ENCODE measurements around the gene EREG. TPM values are rescaled to one million over a fixed set of nuclear protein-coding genes. Genes with fewer than 3 reads are reported as not detected.

The EREG gene
- polyA plus RNA-seq, 1 of the 3 experiments (the other 2 are of a cell fraction): not detected

DNA sequence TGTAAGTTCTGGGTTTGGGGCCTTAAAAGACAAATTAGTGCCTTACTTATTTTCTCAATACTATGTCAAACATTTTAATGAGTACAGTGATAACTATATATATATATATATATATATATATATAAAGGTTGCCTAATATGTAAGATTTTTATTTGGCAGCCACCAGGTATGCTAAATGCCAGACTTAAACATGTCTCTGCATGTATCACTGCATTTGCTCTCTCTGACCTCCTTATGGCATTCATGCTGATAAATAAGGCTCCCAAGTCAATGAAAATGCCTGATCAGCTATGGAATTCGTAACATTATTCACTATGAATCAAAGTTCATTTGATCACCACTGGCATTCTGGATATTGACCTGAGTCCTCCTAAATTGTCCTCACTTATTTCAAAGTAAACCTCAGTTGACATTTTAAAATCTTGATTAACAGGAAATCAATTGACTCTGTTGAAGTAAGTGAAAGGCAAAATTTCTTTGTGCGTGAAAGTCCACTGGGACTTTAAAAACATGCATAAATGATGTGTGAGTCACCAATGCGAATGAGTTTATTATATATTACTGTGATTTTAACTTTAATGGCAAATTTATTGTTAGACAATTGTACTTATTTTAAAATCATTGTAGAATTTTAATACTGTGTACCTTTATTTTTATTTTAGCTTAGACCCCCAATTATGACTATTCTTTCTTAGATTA is 50.8 kb downstream of the EREG start:
- Histone ChIP-seq H3K79me2 (ENCODE audit: insufficient read depth) (no peaks in the 10 kb centered on the region), H3F3A (replicated peaks; ENCODE audit: insufficient read depth) (no peaks in the 10 kb centered on the region), H3K4me3 (ENCODE audit: low read depth in 2 of 2, low read length in 1 of 2) (no peak overlapping the region), H3K9me3 (no peaks in the 10 kb centered on the region), H3K9ac (no peak overlapping the region), H3K36me3 (replicated peaks in 1 of 2; ENCODE audit: control insufficient read depth in 1 of 2, insufficient read depth in 2 of 2, low read length in 1 of 2) (no peaks in the 10 kb centered on the region), H3K27me3 (ENCODE audit: insufficient read depth) (no peaks in the 10 kb centered on the region; the same call in 1 of the 2 replicates), H3K4me2 (no peak overlapping the region), H3K9me2 (no peaks in the 10 kb centered on the region), H4K20me1 (ENCODE audit: insufficient read depth) (no peaks in the 10 kb centered on the region), H2AFZ (ENCODE audit: low read depth) (no peak overlapping the region), H3K27ac (ENCODE audit: low read depth in 2 of 2, low read length in 1 of 2) (no peak overlapping the region), H3K4me1 (ENCODE audit: control insufficient read depth in 1 of 2, insufficient read depth in 2 of 2, low read depth in 1 of 2, low read length in 1 of 2) (no peaks in the 10 kb centered on the region)
- DNase-seq: no peak
- POLR2A ChIA-PET: no interaction called here
- WGBS (ENCODE audit: low lambda C conversion rate): 4% methylated on average over 3 of the region's 3 CpGs
- TF ChIP-seq FOXJ3 (CRISPR knock-in tag; IDR thresholded peaks at IDR 0.05) (no peak), SMC3 (IDR thresholded peaks at IDR 0.05; ENCODE audit: low read depth, low read length) (no peak), GABPA (IDR thresholded peaks at IDR 0.05; ENCODE audit: low read depth) (no peak), NRF1 (IDR thresholded peaks at IDR 0.05; ENCODE audit: low read depth, low read length) (no peak), RAD21 (IDR thresholded peaks at IDR 0.05; ENCODE audit: low read length) (no peak), GATA2 (CRISPR knock-in tag; IDR thresholded peaks at IDR 0.05) (no peak), RCOR1 (IDR thresholded peaks at IDR 0.05; ENCODE audit: low read length) (no peak), NFIC (IDR thresholded peaks at IDR 0.05; ENCODE audit: borderline replicate concordance) (no peak), ZBTB33 (IDR thresholded peaks at IDR 0.05; ENCODE audit: borderline replicate concordance, low read depth) (no peak), TEAD4 (IDR thresholded peaks at IDR 0.05; ENCODE audit: borderline replicate concordance, insufficient read depth) (no peak), FOXM1 (IDR thresholded peaks at IDR 0.05; ENCODE audit: low read depth) (no peak), RXRA (IDR thresholded peaks at IDR 0.05; ENCODE audit: borderline replicate concordance, low read depth) (no peak), YY1 (IDR thresholded peaks at IDR 0.05; ENCODE audit: low read depth) (no peak), TAF1 (IDR thresholded peaks at IDR 0.05; ENCODE audit: borderline replicate concordance, low read depth, low read length) (no peak), USF2 (IDR thresholded peaks at IDR 0.05; ENCODE audit: borderline replicate concordance, low read depth, low read length) (no peak), JUND (IDR thresholded peaks at IDR 0.05) (no peak), ELF1 (IDR thresholded peaks at IDR 0.05) (no peak)
- TF ChIP-seq, protein P1, sequence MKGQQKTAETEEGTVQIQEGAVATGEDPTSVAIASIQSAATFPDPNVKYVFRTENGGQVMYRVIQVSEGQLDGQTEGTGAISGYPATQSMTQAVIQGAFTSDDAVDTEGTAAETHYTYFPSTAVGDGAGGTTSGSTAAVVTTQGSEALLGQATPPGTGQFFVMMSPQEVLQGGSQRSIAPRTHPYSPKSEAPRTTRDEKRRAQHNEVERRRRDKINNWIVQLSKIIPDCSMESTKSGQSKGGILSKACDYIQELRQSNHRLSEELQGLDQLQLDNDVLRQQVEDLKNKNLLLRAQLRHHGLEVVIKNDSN (IDR thresholded peaks at IDR 0.05; ENCODE audit: borderline replicate concordance, low read depth): no peak
- TF ChIP-seq, protein P2, sequence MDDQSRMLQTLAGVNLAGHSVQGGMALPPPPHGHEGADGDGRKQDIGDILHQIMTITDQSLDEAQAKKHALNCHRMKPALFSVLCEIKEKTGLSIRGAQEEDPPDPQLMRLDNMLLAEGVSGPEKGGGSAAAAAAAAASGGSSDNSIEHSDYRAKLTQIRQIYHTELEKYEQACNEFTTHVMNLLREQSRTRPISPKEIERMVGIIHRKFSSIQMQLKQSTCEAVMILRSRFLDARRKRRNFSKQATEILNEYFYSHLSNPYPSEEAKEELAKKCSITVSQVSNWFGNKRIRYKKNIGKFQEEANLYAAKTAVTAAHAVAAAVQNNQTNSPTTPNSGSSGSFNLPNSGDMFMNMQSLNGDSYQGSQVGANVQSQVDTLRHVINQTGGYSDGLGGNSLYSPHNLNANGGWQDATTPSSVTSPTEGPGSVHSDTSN (IDR thresholded peaks at IDR 0.05): no peak
- CTCF ChIA-PET: no interaction called here
